HG02840 (cell line): ENCODE results near the gene C1RL.

Experiments
- ATAC-seq: cut with Tn5 transposase; IDR thresholded peaks from one replicate; pipeline ENCODE4 v1.9.1; 2021; ENCODE audit warnings: mild to moderate bottlenecking, moderate library complexity, moderate number of reproducible peaks; ENCODE audit not compliant: unreplicated experiment, low FRiP score

Gene C1RL

DNA sequence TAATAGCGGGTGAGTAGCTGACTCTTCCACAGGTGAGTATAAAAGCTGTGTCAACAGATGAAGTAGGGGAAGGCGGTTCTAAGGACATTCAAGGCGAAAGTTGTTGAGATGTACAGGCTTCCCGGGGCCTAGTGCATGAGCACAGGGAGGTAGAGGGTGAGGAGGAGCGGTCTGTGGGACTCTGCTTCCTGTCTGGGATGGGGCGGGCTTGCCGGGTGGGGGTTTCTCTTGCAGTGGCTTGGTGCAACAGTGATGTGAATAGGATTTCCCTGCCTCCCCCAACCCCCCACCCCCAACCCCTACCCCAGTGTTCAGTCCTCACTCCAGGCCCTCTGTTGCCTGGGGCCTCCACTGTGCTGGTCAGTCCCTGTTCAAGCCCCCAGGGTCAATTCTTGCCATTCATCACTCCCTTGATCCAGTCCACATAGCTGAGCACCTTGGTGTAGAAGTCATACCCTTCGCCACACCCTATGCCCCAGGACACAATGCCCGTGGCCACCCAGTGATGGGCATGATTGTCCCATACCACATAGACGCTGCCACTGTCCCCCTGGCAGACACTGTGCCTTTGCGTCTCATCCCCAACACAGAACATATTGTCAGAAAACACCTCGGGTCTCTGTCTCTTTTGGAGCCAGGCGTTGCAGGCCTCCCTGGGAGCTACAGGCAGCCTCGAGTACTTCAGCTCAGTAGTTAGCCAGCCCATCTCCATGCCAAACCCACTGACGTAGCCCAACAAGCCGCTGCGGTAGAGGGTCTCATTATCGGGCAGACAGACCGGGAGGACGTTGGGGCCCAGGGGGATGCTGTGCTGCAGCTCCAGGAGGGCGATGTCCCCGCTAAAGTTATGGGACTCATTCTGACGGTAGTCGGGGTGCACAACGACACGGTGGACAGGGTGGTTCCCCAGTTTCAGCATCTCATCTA lies 12.7 kb downstream of the C1RL start:
- no peak for ATAC-seq

DNA sequence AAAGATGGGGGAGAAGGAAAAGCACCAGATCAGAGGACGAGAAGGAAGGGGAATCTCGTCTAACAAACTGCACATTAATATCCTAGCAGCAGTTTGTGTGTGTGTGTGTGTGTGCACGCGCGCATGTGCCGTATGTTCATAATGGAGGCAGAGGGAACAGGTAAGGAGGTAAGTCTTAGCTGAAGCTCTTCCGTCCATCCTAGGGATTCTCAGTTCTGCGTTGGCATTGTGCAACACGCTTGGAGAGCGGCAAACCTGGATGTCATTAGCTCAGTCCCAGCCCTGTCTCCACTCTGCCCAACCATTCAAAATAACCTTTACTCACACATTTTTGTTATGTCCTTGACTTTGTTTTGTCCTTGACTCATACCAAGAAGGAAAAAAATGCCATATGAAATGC lies 15.1 kb downstream of the C1RL start:
- ATAC-seq, result no peak

DNA sequence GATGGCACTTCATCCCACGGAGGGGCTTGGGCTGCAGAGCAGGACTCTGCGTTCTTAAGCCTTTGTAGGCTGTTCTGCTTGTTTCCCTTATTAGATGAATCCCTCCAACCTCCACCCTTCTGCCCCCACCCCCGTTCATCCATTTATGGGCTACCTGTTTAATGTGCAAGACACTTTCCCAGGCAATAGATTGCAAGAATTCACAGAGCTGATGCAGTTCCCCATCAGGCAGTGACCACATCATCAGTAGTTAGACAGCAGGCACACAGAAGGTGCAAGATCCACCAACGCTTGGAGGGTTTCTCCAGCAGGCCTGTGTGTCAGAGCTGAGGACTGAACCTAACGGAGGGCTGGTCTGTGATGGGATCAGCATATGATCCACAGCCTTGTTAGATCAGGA lies 15.5 kb downstream of the C1RL start:
- ATAC-seq, result no peak

DNA sequence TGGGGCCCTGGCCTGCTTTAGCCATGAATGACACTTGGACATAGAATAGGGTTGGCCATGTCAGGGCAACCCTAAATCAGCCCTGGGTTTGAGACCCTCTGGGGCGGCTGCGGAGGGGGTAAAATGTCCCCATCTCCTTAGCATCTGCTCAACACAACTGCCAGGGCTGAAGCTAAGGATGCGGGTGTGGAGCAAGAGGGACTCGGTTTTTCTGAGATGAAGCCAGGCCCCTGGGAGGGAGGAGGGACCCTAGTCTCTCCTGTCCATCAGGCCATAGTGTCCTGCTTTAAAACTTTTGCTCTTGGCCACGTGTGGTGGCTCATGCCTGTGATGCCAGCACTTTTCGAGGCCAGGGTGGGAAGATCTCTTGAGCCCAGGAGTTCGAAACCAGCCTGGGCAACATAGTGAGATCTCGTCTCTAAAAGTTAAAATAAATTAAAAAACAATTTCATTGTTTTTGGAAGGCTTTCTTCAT lies 16.0 kb downstream of the C1RL start:
- no peak for ATAC-seq

DNA sequence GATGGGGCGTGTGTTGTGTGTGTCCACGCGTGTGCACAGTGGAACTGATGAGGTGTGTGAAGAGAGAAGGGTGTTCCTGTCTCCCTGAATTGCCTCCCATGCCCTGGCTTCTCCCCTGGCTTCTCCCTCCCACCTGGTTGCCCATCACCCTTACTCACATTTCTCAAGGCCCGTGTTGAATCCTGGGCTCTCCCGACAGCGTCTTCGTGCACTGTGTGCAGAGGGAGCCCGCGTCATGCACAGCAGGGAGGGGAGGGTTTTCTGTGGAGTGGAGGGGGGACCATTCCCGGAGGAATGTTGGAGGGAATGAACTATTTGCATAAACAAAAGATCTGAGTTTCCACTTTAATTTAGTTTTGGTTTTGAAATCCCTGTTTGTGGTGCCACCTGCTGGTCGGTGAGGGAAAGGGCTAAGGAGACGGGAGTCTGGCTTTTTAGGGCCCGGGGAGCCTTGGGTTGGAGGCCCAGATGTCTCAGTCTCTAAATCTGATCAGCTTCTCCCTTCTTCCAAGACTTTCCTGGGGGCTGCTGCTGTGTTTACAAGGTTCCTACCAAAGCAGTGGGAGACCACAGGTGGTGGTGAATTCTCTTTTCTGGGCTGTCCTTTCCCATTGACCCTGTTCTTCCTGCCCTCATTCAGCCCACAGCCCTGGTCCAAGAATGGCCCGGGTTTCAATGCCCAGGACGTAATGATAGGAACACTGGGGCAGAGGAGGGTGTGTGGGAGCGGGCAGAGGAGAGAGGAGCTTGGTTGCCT lies 16.6 kb downstream of the C1RL start, which contains the start of gene C1R:
C1R (minus strand) TSS at position 217 of the 757 bp plus-strand sequence; CDS start at position 160, 57 bp downstream.
- no peak for ATAC-seq

DNA sequence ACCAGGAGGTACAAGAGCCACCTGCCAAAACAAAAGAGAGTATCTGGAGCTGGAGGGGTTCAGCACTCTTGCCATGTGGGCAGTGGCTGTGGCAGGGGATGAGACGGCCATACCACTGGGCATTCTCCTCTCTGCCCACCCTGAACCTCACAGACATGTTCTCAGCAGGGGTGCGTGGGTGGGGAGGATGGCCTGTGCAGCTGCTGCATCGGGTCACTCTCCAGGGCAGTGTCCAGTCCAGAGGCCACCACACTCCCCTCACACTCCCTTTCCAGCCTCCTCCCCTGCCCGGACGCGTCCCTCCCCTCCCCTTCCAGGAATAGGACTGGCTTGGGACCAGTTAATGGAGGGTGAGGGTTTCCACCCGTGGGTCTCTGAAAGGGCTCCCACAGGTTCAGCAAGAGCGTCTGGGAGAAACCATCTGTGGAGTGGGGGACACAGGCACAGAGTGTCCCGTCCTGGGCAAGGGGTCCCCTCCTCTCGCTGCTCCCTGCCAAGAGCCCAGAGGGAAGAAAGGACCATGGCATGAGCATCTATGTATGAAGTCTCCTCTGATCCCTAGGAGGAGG lies 17.3 kb downstream of the C1RL start:
- ATAC-seq, result no peak

DNA sequence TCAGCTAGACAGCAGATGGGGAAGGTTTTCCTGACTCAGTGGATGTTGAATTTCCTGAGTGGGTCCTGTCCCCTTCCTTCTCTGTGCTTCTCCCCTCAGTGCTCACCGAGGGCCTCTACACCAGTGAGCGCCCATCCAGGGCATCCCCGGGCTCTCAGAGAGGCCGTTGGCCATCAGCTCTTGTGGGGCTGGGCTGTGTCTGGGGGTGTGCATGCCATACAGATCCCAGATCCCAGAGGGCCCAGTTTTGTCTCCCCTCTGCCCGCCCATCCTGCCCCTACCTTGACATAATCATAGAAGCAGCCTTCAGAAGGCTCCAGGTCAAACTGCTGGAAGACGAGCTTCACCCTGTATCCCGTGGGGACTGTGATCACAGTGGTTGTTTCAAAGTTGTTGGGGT lies 17.8 kb downstream of the C1RL start:
- ATAC-seq, result no peak

DNA sequence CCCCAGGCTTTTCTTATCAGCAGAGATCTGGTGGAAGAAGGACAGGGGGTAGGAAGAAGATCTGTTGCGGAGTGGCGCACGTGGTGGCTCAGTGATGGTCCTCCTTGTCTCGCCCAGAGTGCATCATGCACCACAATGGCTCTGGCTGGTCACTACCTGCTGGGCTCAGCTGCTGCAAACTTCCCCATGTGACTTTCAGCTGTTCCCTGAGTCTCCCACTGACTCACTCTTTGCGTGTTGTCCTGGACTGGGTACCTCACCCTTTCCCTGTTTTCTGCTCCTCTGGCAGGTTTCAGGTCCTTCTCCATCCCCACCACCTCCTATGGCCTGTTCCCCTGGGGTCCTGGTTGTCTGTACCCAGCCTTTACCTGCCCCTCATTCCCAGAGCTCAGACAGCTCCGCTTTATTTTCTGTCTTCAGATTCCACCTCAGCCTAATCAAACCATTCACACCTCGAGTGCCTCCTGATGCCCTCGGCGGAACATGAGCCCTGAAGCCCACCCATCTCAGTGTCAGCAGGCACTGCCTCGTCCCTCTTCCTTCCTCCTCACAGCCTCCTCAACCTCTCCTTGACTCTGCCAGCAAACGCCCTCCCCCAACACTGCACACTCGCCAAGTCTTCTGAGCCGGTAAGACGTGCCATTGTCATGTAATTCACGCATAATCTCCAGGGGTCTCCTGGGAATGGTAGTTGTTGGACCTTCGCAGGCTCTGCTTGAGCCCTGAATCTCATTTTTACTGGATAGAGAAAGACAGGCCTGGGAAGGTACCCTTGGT lies 18.6 kb downstream of the C1RL start:
- no peak for ATAC-seq

DNA sequence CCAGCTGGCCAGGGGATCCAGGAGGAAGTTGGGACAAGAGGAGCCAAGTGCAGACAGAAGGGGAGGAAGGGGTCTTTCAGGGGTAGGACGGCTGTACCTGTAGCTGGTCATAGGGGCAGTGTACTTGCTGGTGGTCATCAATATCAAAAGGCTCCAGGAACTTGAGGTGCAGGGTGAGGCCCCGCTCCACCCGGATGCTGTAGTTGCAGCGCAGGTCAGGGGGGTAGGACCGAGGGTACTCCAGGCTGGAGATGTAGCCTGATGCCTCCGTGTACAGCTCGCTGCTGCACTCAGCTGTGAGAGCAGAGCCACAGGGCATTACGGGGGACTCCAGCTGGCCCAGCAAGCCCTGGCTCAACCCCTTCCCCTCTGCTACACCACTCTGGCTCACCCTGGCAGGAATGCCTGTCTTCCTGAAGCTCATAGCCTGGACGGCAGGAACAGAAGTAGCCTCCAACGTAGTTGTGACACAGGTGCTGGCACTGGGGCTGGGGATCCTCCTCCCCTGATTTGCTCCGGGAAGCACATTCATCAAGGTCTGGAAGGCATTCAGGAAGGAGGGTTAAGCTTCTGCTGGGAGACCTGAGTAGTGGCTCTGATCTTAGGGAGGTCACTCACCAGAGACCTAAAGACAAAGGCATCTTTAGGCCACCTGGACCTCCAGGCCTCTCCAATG lies 19.7 kb downstream of the C1RL start:
- no peak for ATAC-seq

DNA sequence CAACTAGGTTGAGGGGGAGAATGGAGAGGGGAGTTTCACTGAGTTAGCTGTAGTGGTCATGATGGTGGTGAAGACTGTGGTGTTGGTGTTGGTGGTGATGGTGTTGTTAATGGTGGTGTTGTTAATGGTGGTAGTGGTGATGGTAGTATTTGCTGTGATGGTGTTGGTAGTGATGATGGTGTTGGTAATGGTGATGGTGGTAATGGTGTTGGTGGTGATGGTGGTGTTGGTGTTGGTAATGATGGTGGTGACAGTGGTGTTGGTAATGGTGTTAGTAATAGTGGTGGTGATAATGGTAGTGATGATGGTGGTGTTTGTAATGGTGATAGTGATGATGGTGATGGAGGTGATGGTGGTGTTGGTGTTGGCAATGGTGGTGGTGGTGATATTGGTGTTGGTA lies 25.9 kb downstream of the C1RL start:
- ATAC-seq, result no peak

DNA sequence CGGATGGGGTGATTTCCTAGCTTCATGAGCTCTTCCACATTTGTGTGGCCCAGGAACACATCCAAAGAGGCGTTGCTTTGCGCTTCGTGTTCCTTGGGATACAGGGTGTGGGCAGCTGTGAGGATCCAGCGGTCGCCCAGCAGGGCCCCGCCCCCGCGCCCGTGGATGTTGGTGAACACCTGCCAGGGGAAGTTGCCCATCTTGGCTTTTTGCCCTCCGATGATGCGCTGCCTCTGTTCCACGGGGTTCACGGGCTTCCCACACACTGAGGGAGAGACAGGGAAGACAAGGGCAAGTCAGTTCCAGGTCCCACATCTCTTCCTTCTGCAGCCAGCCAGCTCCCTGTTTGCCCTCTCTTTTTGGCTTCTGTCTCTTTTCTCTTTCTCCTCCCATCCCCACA lies 28.0 kb downstream of the C1RL start:
- no peak for ATAC-seq

DNA sequence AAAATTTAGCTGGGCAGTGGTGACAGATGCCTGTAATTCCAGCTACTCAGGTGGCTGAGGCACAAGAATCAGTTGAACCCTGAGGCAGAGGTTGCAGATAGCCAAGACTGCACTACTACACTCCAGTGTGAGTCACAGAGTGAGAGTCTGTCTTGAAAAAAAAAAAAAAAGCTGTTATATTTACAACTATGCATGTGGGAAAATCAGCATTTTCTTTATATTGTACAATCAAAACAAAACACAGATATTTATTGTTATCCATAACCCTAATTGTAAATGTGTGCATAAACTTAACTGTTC lies 29.2 kb downstream of the C1RL start:
- no peak for ATAC-seq

DNA sequence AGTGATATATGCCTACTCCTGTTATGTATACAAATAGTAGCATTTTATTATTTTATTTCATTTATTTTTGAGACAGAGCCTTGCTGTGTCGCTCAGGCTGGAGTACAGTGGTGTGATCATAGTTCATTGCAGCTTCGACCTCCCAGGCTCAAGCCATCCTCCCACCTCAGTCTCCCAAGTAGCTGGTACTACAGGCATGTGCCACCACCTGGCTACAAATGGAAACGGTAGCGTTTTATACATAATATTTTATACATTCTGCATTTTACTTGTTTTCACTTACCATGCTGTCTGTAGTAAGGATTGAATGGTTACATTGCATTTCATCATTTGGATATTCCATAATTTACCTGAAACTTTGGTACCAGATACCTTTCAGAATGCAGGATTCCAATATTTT lies 30.9 kb downstream of the C1RL start:
- ATAC-seq, result no peak

DNA sequence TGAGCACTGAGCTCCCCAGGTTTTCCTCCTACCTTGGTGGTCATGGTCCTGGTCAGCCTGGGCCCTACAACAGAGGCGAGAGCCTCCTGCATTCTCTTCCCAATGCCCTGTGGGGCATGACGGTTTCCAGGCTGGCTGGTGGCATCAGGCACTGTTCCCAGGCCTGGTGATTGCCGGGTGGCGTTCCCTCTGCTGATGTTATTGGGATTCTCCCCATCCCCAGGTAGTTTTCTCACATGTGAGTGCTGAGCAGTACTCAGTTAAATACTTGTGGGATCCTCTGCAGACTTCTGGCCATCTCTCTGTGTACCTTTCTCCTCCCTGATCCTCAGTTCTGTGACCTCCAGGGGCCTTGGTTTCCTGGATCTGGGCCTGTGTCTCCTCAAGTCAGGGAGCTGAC lies 32.5 kb downstream of the C1RL start:
- no peak for ATAC-seq

DNA sequence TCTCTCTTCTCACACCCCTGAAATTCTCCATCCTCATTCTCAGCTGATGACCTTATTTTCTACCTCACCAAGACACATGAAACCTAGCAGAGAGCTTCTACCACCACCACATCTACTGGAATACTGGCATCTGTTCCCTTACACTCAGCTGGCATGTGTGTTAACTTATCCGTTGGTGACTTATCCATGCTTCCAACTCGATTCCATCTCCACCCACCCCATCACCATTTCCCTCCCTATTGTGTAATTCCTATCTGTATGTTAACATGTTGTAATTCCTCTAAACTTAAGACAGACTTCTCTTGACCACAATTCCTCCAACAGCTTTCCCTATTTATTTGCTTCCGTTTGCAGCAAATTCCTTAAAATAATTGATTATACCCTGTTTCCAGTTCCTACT lies 33.1 kb downstream of the C1RL start:
- ATAC-seq, result no peak

DNA sequence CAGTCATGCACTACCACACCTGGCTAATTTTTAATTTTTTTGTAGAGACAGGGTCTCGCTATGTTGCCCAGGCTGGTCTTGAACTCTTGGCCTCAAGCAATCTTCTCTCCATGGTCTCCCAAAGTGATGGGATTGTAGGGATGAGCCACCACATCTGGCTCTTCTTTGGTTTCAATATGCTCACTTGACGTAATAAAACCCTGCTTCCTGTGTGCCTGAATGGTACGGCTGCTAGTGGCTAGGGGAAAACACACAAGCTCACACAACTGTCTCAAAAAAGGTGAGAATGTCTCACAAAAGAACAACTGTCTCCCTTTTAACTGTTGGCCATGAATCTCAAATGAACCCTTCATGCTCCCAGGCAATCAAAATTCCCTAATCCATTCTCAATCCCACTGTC lies 33.5 kb downstream of the C1RL start:
- no peak for ATAC-seq

DNA sequence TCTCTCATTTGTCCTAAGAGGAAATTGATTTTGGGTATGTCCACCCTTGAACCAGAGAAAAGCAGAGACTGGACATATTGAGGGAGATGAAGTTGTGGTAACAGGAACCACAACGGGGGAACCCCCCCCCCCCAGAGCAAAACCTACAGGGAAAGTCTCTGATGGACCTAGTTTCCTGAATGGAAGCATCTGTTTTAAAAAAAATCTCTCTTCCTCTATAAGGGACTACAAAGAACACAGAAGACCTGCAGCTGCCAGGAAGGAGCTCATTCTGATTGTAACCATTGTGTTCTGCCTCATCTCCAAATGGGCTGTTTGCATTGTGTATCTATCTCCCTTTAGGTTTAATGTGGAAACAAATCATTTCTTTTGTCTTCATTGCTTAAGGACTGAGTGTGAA lies 35.1 kb downstream of the C1RL start:
- ATAC-seq, result no peak

DNA sequence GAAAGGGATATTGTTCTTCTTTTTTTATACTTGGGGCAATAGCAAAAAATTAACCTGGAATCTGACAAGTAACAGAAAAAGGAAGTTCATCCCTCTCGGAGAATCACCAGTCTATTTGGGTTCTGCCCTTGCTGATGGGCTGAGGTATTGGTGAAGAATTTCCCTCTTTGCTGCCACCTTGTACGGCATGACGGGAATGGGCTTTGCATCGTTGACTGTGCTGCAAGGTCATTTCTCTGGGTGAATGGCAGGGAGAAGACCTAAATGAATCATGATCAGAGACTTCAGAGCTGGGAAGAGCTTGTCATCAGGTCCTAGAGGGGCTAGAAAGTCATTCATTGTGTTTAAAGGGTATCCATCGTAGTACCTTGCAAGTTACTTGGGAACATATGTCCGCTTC lies 36.5 kb downstream of the C1RL start:
- no peak for ATAC-seq

DNA sequence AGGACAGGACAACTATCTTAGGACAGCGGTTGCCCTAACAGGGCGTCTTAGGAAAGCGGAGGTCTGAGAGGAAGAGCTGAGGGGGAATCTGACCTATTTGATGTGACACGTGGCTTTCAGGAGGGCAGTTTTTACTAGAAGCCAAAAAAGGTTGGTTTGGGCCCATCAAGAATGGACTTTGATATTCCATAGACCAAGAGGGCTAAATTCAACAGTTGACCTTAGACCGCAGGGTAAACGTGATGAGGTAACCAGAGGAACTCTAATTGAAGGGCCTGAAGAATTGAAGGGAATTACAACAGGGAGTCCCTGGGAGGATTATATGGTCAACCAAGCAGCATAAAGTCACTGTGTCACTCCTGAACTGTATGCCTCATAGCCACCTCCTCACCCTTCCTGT lies 37.0 kb downstream of the C1RL start:
- no peak for ATAC-seq

DNA sequence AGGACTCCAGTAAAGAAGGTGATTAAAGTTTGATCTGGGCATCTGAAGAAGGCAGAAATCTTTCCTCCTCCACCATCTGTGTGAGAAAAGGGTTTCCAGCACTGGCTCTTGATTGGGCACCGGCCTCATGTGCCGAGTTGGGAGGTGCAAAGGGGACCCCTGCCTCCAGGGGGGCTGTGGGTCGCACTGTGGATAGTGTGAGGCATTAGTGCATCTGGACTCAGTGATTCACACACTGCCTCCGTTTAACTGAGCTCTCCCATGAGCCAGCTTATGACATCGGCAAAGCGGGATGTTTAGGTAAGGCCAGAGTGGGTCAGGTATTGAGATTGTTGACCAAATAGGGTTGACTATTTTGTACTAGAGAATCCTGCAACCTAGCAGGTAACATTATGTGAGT lies 39.6 kb downstream of the C1RL start:
- ATAC-seq, result no peak
